Neural cell (in vitro differentiated cells): ENCODE measurements around the gene HOXA5. TPM values are rescaled to one million over a fixed set of nuclear protein-coding genes. Genes with fewer than 3 reads are reported as not detected.
A peak's percentile ranks its signal among the peaks of the same experiment; 100 is the strongest.

Experiments
- H2AFZ ChIP-seq: fragments of 200-600, 300-800 bp; sonication (generic), shearing (Covaris generic); 2 replicates; pipeline ENCODE4 v1.6.0; 2014; ENCODE audit warnings: low read depth, mild to moderate bottlenecking, antibody characterized with exemption, low read length, moderate library complexity
- H3F3A ChIP-seq: fragments of 200-600 bp; shearing (Covaris generic); 2 replicates; pipeline ENCODE4 v1.6.1; 2016; ENCODE audit warnings: mild to moderate bottlenecking, moderate library complexity, mixed read lengths, antibody characterized with exemption, low read length; ENCODE audit not compliant: insufficient read depth, poor library complexity, severe bottlenecking
- H3K27ac ChIP-seq: fragments of 200-600, 300-800 bp; sonication (generic), shearing (Covaris generic); 2 replicates; pipeline ENCODE4 v1.5.1; 2014; ENCODE audit warnings: mild to moderate bottlenecking, low read length, moderate library complexity
- H3K27me3 ChIP-seq: fragments of 300-800, 200-600 bp; sonication (generic), shearing (Covaris generic); 2 replicates; pipeline ENCODE4 v1.6.0; 2014; ENCODE audit warnings: mild to moderate bottlenecking, low read depth, low read length, moderate library complexity; ENCODE audit not compliant: insufficient read depth
- H3K36me3 ChIP-seq: fragments of 300-800, 200-600 bp; sonication (generic), shearing (Covaris generic); 2 replicates; pipeline ENCODE4 v1.5.1; 2014; ENCODE audit warnings: mild to moderate bottlenecking, antibody characterized with exemption, low read length, moderate library complexity; ENCODE audit not compliant: insufficient read depth
- H3K4me2 ChIP-seq: fragments of 300-800, 200-600 bp; sonication (generic), shearing (Covaris generic); 2 replicates; pipeline ENCODE4 v1.6.0; 2014; ENCODE audit warnings: mild to moderate bottlenecking, low read length
- H3K4me3 ChIP-seq: fragments of 300-800, 200-600 bp; sonication (generic), shearing (Covaris generic); 2 replicates; pipeline ENCODE4 v1.5.1; 2014; ENCODE audit warnings: mild to moderate bottlenecking, low read length, moderate library complexity
- H3K79me2 ChIP-seq: fragments of 200-600 bp; shearing (Covaris generic); replicated peaks from 2 replicates; pipeline ENCODE4 v1.6.0; 2014; ENCODE audit warnings: mild to moderate bottlenecking, low read length, moderate library complexity; ENCODE audit not compliant: insufficient read depth
- H3K9ac ChIP-seq: fragments of 300-800, 200-600 bp; sonication (generic), shearing (Covaris generic); 2 replicates; pipeline ENCODE4 v1.6.1; 2016; ENCODE audit warnings: mild to moderate bottlenecking, low read length, mixed read lengths
- H3K9me2 ChIP-seq: fragments of 200-600 bp; shearing (Covaris generic); 2 replicates; pipeline ENCODE4 v1.6.1; 2016; ENCODE audit warnings: mild to moderate bottlenecking, low read length, mixed read lengths; ENCODE audit not compliant: insufficient read depth
- H3K9me3 ChIP-seq: fragments of 200-600, 300-800 bp; sonication (generic), shearing (Covaris generic); 2 replicates; pipeline ENCODE4 v1.6.1; 2016; ENCODE audit warnings: mild to moderate bottlenecking, mixed run types, low read length, moderate library complexity, mixed read lengths
- H4K20me1 ChIP-seq: fragments of 200-600 bp; shearing (Covaris generic); 2 replicates; pipeline ENCODE4 v1.6.1; 2016; ENCODE audit warnings: mild to moderate bottlenecking, mixed run types; ENCODE audit not compliant: insufficient read depth
- EP300 ChIP-seq: fragments of 450-650 bp; conservative IDR thresholded peaks from 2 replicates; pipeline ENCODE4 v1.6.1; 2014; ENCODE audit warnings: antibody characterized with exemption, mild to moderate bottlenecking, moderate library complexity; ENCODE audit not compliant: poor library complexity, severe bottlenecking
- EZH2 ChIP-seq: fragments of 200-600, 300-800 bp; shearing (Covaris generic), sonication (generic); IDR thresholded peaks from 2 replicates; pipeline ENCODE4 v1.6.1; 2014; ENCODE audit warnings: antibody characterized with exemption, low read length, borderline replicate concordance, mild to moderate bottlenecking; ENCODE audit not compliant: insufficient read depth, poor library complexity, severe bottlenecking
- MXI1 ChIP-seq: fragments of 450-650 bp; conservative IDR thresholded peaks from 2 replicates; pipeline ENCODE4 v1.6.1; 2014; ENCODE audit warnings: antibody characterized with exemption, mild to moderate bottlenecking; ENCODE audit not compliant: poor library complexity, severe bottlenecking
- POLR2AphosphoS5 ChIP-seq: IDR thresholded peaks from 2 replicates; pipeline ENCODE4 v1.6.1; 2012
- RAD21 ChIP-seq: fragments of 450-650 bp; conservative IDR thresholded peaks from 2 replicates; pipeline ENCODE4 v1.6.1; 2014; ENCODE audit warnings: antibody characterized with exemption, mild to moderate bottlenecking, moderate library complexity
- SMC3 ChIP-seq: fragments of 450-650 bp; conservative IDR thresholded peaks from 2 replicates; pipeline ENCODE4 v1.6.1; 2014; ENCODE audit warnings: antibody characterized with exemption, mild to moderate bottlenecking, moderate library complexity; ENCODE audit not compliant: poor library complexity
- TAF1 ChIP-seq: IDR thresholded peaks from 2 replicates; pipeline ENCODE4 v1.6.1; 2012; ENCODE audit warnings: low read depth
- polyA plus RNA-seq: library from polyadenylated mRNA; depleted of rRNA; stranded (reverse); fragments of >200 nt; gene quantifications from 2 replicates; pipeline ENCODE4 v1.2.3, GENCODE V29; 2014
- TF ChIP-seq, protein P1 (sequence below): IDR thresholded peaks from 2 replicates; pipeline ENCODE4 v1.6.1; 2012; ENCODE audit warnings: borderline replicate concordance
- TF ChIP-seq, protein P2 (sequence below): fragments of 450-650 bp; IDR thresholded peaks from 2 replicates; pipeline ENCODE4 v1.5.1; 2014; ENCODE audit warnings: antibody characterized with exemption, mild to moderate bottlenecking, moderate library complexity; ENCODE audit not compliant: poor library complexity, severe bottlenecking

The HOXA5 gene
- polyA plus RNA-seq, 1 donor from 2014 or later, result not detected

DNA sequence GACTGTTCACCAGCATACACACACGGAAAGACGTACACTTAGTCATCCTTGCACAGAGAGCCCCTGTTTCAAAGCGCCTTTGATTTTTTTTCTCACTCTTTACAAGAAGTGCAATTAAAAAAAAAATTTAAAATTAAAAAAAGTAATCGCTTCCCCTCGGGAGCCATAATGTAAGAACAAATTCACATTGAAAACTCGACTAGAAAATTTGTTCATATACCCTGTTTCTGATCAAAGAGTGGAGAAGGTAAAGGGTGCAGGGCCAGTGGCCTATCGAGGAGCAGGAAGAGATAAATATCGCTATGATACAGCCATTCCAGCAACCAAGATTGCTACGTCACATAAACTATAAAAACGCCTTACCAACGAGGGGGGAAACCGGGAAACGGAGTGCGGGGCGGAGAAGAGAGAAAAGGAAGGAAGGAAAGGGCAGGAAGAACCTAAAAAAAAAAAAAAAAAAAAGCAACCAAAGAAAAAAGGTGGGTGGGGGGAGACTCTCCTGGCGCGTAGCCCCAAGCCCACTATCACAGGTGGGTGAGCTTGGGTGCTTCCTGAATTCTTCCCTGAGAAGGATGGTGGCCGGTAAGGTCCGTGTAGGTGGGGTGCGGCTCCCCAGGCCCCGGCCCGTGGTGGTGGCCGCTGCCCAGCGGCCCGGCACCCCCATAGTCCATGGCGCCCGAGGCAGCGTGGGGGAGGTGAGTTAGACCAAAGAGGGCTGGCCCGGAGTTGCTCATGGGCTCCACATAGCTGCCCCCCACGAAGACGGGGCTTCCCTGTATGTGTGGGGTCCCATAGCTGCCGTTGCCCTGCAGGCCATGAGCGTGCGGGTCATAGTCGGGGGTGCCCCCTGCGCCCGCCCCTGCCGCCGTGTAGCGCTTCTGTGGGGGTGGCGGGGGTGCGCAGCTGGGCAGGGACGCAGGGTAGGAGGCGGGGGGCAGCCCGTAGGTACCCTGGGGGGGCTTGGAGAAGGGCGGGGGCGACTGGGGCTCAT, 35.8 kb downstream of the HOXA5 start:
- TF ChIP-seq POLR2AphosphoS5 (peak; percentile 15), MXI1 (no peak)
- Histone ChIP-seq H4K20me1 (no peaks in the 10 kb centered on the region), H3K4me2 (no peak overlapping the region), H3F3A (no peaks in the 10 kb centered on the region), H3K27ac (no peak overlapping the region), H3K4me3 (no peak overlapping the region), H3K9me2 (no peaks in the 10 kb centered on the region), H3K9me3 (no peaks in the 10 kb centered on the region), H2AFZ (no peak overlapping the region), H3K9ac (no peak overlapping the region), H3K36me3 (no peaks in the 10 kb centered on the region), H3K79me2 (no peaks in the 10 kb centered on the region), H3K27me3 (peaks cover 100% of the 10 kb centered on the region)

- Histone ChIP-seq H2AFZ (no peak overlapping the region), H4K20me1 (no peaks in the 10 kb centered on the region), H3K4me2 (no peak overlapping the region), H3K27me3 (peaks cover 100% of the 10 kb centered on the region), H3F3A (no peaks in the 10 kb centered on the region), H3K27ac (no peak overlapping the region), H3K79me2 (no peaks in the 10 kb centered on the region), H3K9me2 (no peaks in the 10 kb centered on the region), H3K36me3 (no peaks in the 10 kb centered on the region), H3K4me3 (no peak overlapping the region), H3K9ac (no peak overlapping the region), H3K9me3 (no peaks in the 10 kb centered on the region)
- no peak for TF ChIP-seq RAD21
- no peak for TF ChIP-seq EP300
- TF ChIP-seq EZH2, result no peak
- no peak for TF ChIP-seq SMC3
- no peak for TF ChIP-seq MXI1
- TF ChIP-seq, protein P1, sequence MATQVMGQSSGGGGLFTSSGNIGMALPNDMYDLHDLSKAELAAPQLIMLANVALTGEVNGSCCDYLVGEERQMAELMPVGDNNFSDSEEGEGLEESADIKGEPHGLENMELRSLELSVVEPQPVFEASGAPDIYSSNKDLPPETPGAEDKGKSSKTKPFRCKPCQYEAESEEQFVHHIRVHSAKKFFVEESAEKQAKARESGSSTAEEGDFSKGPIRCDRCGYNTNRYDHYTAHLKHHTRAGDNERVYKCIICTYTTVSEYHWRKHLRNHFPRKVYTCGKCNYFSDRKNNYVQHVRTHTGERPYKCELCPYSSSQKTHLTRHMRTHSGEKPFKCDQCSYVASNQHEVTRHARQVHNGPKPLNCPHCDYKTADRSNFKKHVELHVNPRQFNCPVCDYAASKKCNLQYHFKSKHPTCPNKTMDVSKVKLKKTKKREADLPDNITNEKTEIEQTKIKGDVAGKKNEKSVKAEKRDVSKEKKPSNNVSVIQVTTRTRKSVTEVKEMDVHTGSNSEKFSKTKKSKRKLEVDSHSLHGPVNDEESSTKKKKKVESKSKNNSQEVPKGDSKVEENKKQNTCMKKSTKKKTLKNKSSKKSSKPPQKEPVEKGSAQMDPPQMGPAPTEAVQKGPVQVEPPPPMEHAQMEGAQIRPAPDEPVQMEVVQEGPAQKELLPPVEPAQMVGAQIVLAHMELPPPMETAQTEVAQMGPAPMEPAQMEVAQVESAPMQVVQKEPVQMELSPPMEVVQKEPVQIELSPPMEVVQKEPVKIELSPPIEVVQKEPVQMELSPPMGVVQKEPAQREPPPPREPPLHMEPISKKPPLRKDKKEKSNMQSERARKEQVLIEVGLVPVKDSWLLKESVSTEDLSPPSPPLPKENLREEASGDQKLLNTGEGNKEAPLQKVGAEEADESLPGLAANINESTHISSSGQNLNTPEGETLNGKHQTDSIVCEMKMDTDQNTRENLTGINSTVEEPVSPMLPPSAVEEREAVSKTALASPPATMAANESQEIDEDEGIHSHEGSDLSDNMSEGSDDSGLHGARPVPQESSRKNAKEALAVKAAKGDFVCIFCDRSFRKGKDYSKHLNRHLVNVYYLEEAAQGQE, result no peak
- TF ChIP-seq, protein P2, sequence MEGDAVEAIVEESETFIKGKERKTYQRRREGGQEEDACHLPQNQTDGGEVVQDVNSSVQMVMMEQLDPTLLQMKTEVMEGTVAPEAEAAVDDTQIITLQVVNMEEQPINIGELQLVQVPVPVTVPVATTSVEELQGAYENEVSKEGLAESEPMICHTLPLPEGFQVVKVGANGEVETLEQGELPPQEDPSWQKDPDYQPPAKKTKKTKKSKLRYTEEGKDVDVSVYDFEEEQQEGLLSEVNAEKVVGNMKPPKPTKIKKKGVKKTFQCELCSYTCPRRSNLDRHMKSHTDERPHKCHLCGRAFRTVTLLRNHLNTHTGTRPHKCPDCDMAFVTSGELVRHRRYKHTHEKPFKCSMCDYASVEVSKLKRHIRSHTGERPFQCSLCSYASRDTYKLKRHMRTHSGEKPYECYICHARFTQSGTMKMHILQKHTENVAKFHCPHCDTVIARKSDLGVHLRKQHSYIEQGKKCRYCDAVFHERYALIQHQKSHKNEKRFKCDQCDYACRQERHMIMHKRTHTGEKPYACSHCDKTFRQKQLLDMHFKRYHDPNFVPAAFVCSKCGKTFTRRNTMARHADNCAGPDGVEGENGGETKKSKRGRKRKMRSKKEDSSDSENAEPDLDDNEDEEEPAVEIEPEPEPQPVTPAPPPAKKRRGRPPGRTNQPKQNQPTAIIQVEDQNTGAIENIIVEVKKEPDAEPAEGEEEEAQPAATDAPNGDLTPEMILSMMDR, result no peak
- no peak for TF ChIP-seq POLR2AphosphoS5
- no peak for TF ChIP-seq TAF1
Observed at GRCh38 chr7:27106901-27107240, 36.6 kb downstream of the HOXA5 start.
